ENCODE measurements around the gene DYRK1B. TPM values are rescaled to one million over a fixed set of nuclear protein-coding genes. Genes with fewer than 3 reads are reported as not detected.

DYRK1B gene
- total and polyA plus RNA-seq, 2 experiments from 2014 or later, result 6.5 to 8.6 TPM

DNA sequence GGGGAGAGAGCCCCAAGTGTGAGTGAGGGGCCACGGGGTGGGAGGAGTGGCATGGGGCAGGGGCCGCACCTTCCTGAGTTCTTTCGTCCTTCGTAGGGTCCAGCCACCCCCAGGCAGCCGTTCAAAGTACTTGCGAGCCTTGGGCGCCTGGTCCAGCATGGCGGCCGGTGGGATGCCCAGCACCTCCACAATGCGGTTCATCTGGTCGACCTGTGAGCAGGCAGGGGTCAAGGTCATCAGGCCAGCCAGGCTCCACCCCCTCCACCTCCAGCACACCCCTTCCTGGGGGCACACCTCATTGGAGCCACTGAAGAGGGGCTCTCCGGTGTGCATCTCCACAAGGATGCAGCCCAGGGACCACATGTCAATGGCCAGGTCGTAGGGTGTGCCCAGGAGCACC lies 6.7 kb downstream of the DYRK1B start:
- H3K36me3 Mint-ChIP-seq (ENCODE audit: low read depth), result peaks cover 38% of the 10 kb centered on the region

More for the DNA sequence above, 6.7 kb downstream of the DYRK1B start:
- peaks cover 3% of the 10 kb centered on the region; the same call in 1 of the 2 replicates for H4K20me1 ChIP-seq (replicated peaks; ENCODE audit: insufficient read depth)
- H3K4me3 Mint-ChIP-seq, result no peak overlapping the region
- DNase-seq (ENCODE audit: low spot score), result no peak
- TF ChIP-seq CREB1 (CRISPR knock-in tag; IDR thresholded peaks at IDR 0.05; ENCODE audit: low read depth), result no peak
- no peak for TF ChIP-seq JUNB (IDR thresholded peaks at IDR 0.05; ENCODE audit: unreplicated experiment)
- TF ChIP-seq, protein P1, sequence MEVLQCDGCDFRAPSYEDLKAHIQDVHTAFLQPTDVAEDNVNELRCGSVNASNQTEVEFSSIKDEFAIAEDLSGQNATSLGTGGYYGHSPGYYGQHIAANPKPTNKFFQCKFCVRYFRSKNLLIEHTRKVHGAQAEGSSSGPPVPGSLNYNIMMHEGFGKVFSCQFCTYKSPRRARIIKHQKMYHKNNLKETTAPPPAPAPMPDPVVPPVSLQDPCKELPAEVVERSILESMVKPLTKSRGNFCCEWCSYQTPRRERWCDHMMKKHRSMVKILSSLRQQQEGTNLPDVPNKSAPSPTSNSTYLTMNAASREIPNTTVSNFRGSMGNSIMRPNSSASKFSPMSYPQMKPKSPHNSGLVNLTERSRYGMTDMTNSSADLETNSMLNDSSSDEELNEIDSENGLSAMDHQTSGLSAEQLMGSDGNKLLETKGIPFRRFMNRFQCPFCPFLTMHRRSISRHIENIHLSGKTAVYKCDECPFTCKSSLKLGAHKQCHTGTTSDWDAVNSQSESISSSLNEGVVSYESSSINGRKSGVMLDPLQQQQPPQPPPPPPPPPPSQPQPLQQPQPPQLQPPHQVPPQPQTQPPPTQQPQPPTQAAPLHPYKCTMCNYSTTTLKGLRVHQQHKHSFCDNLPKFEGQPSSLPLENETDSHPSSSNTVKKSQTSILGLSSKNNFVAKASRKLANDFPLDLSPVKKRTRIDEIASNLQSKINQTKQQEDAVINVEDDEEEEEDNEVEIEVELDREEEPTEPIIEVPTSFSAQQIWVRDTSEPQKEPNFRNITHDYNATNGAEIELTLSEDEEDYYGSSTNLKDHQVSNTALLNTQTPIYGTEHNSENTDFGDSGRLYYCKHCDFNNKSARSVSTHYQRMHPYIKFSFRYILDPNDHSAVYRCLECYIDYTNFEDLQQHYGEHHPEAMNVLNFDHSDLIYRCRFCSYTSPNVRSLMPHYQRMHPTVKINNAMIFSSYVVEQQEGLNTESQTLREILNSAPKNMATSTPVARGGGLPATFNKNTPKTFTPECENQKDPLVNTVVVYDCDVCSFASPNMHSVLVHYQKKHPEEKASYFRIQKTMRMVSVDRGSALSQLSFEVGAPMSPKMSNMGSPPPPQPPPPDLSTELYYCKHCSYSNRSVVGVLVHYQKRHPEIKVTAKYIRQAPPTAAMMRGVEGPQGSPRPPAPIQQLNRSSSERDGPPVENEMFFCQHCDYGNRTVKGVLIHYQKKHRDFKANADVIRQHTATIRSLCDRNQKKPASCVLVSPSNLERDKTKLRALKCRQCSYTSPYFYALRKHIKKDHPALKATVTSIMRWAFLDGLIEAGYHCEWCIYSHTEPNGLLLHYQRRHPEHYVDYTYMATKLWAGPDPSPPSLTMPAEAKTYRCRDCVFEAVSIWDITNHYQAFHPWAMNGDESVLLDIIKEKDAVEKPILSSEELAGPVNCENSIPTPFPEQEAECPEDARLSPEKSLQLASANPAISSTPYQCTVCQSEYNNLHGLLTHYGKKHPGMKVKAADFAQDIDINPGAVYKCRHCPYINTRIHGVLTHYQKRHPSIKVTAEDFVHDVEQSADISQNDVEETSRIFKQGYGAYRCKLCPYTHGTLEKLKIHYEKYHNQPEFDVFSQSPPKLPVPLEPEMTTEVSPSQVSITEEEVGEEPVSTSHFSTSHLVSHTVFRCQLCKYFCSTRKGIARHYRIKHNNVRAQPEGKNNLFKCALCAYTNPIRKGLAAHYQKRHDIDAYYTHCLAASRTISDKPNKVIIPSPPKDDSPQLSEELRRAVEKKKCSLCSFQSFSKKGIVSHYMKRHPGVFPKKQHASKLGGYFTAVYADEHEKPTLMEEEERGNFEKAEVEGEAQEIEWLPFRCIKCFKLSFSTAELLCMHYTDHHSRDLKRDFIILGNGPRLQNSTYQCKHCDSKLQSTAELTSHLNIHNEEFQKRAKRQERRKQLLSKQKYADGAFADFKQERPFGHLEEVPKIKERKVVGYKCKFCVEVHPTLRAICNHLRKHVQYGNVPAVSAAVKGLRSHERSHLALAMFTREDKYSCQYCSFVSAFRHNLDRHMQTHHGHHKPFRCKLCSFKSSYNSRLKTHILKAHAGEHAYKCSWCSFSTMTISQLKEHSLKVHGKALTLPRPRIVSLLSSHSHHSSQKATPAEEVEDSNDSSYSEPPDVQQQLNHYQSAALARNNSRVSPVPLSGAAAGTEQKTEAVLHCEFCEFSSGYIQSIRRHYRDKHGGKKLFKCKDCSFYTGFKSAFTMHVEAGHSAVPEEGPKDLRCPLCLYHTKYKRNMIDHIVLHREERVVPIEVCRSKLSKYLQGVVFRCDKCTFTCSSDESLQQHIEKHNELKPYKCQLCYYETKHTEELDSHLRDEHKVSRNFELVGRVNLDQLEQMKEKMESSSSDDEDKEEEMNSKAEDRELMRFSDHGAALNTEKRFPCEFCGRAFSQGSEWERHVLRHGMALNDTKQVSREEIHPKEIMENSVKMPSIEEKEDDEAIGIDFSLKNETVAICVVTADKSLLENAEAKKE (CRISPR knock-in tag; IDR thresholded peaks at IDR 0.05), result no peak
- no peak for TF ChIP-seq STAT1 (IDR thresholded peaks at IDR 0.05; ENCODE audit: unreplicated experiment)
- TF ChIP-seq EZH2 (IDR thresholded peaks at IDR 0.05; ENCODE audit: low read depth, unreplicated experiment), result no peak
- no peak for TF ChIP-seq ZNF114 (CRISPR knock-in tag; IDR thresholded peaks at IDR 0.05)
- no peak for TF ChIP-seq EZH2phosphoT487 (IDR thresholded peaks at IDR 0.05; ENCODE audit: unreplicated experiment)
- TF ChIP-seq, protein P2, sequence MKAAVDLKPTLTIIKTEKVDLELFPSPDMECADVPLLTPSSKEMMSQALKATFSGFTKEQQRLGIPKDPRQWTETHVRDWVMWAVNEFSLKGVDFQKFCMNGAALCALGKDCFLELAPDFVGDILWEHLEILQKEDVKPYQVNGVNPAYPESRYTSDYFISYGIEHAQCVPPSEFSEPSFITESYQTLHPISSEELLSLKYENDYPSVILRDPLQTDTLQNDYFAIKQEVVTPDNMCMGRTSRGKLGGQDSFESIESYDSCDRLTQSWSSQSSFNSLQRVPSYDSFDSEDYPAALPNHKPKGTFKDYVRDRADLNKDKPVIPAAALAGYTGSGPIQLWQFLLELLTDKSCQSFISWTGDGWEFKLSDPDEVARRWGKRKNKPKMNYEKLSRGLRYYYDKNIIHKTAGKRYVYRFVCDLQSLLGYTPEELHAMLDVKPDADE (IDR thresholded peaks at IDR 0.05), result no peak
- TF ChIP-seq NANOG (IDR thresholded peaks at IDR 0.05; ENCODE audit: borderline replicate concordance), result no peak
- no peak for TF ChIP-seq POLR2AphosphoS5 (IDR thresholded peaks at IDR 0.05; ENCODE audit: low read depth)
- TF ChIP-seq, protein P3, sequence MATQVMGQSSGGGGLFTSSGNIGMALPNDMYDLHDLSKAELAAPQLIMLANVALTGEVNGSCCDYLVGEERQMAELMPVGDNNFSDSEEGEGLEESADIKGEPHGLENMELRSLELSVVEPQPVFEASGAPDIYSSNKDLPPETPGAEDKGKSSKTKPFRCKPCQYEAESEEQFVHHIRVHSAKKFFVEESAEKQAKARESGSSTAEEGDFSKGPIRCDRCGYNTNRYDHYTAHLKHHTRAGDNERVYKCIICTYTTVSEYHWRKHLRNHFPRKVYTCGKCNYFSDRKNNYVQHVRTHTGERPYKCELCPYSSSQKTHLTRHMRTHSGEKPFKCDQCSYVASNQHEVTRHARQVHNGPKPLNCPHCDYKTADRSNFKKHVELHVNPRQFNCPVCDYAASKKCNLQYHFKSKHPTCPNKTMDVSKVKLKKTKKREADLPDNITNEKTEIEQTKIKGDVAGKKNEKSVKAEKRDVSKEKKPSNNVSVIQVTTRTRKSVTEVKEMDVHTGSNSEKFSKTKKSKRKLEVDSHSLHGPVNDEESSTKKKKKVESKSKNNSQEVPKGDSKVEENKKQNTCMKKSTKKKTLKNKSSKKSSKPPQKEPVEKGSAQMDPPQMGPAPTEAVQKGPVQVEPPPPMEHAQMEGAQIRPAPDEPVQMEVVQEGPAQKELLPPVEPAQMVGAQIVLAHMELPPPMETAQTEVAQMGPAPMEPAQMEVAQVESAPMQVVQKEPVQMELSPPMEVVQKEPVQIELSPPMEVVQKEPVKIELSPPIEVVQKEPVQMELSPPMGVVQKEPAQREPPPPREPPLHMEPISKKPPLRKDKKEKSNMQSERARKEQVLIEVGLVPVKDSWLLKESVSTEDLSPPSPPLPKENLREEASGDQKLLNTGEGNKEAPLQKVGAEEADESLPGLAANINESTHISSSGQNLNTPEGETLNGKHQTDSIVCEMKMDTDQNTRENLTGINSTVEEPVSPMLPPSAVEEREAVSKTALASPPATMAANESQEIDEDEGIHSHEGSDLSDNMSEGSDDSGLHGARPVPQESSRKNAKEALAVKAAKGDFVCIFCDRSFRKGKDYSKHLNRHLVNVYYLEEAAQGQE (IDR thresholded peaks at IDR 0.05; ENCODE audit: unreplicated experiment), result no peak
- TF ChIP-seq ZNF331 (CRISPR knock-in tag; IDR thresholded peaks at IDR 0.05; ENCODE audit: low read depth), result no peak
- TF ChIP-seq, protein P4, sequence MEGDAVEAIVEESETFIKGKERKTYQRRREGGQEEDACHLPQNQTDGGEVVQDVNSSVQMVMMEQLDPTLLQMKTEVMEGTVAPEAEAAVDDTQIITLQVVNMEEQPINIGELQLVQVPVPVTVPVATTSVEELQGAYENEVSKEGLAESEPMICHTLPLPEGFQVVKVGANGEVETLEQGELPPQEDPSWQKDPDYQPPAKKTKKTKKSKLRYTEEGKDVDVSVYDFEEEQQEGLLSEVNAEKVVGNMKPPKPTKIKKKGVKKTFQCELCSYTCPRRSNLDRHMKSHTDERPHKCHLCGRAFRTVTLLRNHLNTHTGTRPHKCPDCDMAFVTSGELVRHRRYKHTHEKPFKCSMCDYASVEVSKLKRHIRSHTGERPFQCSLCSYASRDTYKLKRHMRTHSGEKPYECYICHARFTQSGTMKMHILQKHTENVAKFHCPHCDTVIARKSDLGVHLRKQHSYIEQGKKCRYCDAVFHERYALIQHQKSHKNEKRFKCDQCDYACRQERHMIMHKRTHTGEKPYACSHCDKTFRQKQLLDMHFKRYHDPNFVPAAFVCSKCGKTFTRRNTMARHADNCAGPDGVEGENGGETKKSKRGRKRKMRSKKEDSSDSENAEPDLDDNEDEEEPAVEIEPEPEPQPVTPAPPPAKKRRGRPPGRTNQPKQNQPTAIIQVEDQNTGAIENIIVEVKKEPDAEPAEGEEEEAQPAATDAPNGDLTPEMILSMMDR (conservative IDR thresholded peaks at IDR 0.05; ENCODE audit: low read depth in 2 of 2), result no peak
- H3K27ac Mint-ChIP-seq, result no peak overlapping the region
- no peak for ATAC-seq
- H3K4me2 ChIP-seq, result no peak overlapping the region
- H3F3A ChIP-seq (replicated peaks; ENCODE audit: low read depth), result no peaks in the 10 kb centered on the region
- no peak overlapping the region for H3K4me3 ChIP-seq
- no peaks in the 10 kb centered on the region for H3K27me3 ChIP-seq (ENCODE audit: insufficient read depth)
- no peaks in the 10 kb centered on the region for H3K9me2 ChIP-seq (ENCODE audit: insufficient read depth)
- no peak overlapping the region for H3K27ac ChIP-seq (ENCODE audit: low read depth)
- H3K4me1 ChIP-seq (ENCODE audit: insufficient read depth), result peaks cover 4% of the 10 kb centered on the region
- H3K4me1 Mint-ChIP-seq, result peaks cover 7% of the 10 kb centered on the region
- H2AFZ ChIP-seq, result no peak overlapping the region
- H3K27me3 Mint-ChIP-seq (ENCODE audit: insufficient read depth, low read depth, poor library complexity), result peaks cover 6% of the 10 kb centered on the region
- H3K9me3 Mint-ChIP-seq, result no peaks in the 10 kb centered on the region
- H3K36me3 ChIP-seq (ENCODE audit: insufficient read depth), result no peaks in the 10 kb centered on the region; the same call in 1 of the 2 replicates
- no peaks in the 10 kb centered on the region; the same call in 1 of the 2 replicates for H3K79me2 ChIP-seq (replicated peaks; ENCODE audit: insufficient read depth)

Measured in GM23338 (cell line).